Measurements from ENCODE around the gene C3orf18. TPM values are rescaled to one million over a fixed set of nuclear protein-coding genes. Genes with fewer than 3 reads are reported as not detected.

C3orf18 gene
- total and polyA plus RNA-seq, 9 donors: 15.7 to 23.4 (median 19.8) TPM

GRCh38 chr3:50512131-50512530 lies 55.4 kb downstream of the C3orf18 start:
- no peak for DNase-seq
- H3K36me3 ChIP-seq (ENCODE audit: control insufficient read depth, insufficient read depth, low read length): no peaks in the 10 kb centered on the region
- peaks cover 32% of the 10 kb centered on the region for H3K4me1 ChIP-seq (ENCODE audit: control insufficient read depth, insufficient read depth, low read length)
- no peak overlapping the region for H3K27ac ChIP-seq (ENCODE audit: low read length)
- no peak overlapping the region for H3K4me3 ChIP-seq (ENCODE audit: low read length)
- WGBS (ENCODE audit: insufficient coverage): 78% methylated on average over 3 of the region's 3 CpGs
- peaks cover 11% of the 10 kb centered on the region for H3K27me3 ChIP-seq (ENCODE audit: control insufficient read depth, insufficient read depth, low read length)
- H3K9me3 ChIP-seq (replicated peaks; ENCODE audit: control insufficient read depth, low read depth, low read length): no peaks in the 10 kb centered on the region

GRCh38 chr3:50510325-50510724 lies 57.2 kb downstream of the C3orf18 start:
- H3K4me1 ChIP-seq (ENCODE audit: control insufficient read depth, insufficient read depth, low read length): peaks cover 14% of the 10 kb centered on the region
- peaks cover 13% of the 10 kb centered on the region for H3K27me3 ChIP-seq (ENCODE audit: control insufficient read depth, insufficient read depth, low read length)
- H3K9me3 ChIP-seq (replicated peaks; ENCODE audit: control insufficient read depth, low read depth, low read length): no peaks in the 10 kb centered on the region
- H3K27ac ChIP-seq (ENCODE audit: low read length): no peak overlapping the region
- 38% methylated on average over 1 of the region's 2 CpGs for WGBS (ENCODE audit: insufficient coverage)
- no peaks in the 10 kb centered on the region for H3K36me3 ChIP-seq (ENCODE audit: control insufficient read depth, insufficient read depth, low read length)
- no peak for DNase-seq
- H3K4me3 ChIP-seq (ENCODE audit: low read length): no peak overlapping the region

DNA sequence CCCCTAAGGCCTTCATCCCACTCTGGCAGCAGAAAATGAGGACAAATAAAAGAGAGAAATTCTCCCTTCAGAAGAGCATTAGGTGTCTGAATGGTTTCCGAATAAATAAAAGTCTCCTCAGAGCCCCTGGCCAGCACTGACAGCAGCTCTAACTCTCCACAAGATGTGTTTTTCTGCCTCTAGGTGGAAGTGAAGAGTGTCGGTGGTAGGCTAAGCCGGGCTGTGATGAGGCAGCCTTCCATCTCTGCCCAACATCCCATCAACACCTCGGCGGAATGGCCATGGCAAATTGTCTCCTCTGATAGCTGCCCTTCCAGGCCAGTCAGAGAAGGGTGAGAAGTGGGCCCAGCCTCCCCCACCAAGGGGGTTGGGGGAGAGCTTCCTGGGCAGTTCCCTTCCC lies 57.8 kb downstream of the C3orf18 start:
- H3K4me1 ChIP-seq (ENCODE audit: control insufficient read depth, insufficient read depth, low read length): peaks cover 8% of the 10 kb centered on the region
- no peak overlapping the region for H3K4me3 ChIP-seq (ENCODE audit: low read length)
- no peaks in the 10 kb centered on the region for H3K9me3 ChIP-seq (replicated peaks; ENCODE audit: control insufficient read depth, low read depth, low read length)
- WGBS (ENCODE audit: insufficient coverage): no CpG with 5 or more reads among the region's 5 CpGs
- DNase-seq: no peak
- H3K27me3 ChIP-seq (ENCODE audit: control insufficient read depth, insufficient read depth, low read length): peaks cover 16% of the 10 kb centered on the region
- H3K27ac ChIP-seq (ENCODE audit: low read length): no peak overlapping the region
- H3K36me3 ChIP-seq (ENCODE audit: control insufficient read depth, insufficient read depth, low read length): no peaks in the 10 kb centered on the region

DNA sequence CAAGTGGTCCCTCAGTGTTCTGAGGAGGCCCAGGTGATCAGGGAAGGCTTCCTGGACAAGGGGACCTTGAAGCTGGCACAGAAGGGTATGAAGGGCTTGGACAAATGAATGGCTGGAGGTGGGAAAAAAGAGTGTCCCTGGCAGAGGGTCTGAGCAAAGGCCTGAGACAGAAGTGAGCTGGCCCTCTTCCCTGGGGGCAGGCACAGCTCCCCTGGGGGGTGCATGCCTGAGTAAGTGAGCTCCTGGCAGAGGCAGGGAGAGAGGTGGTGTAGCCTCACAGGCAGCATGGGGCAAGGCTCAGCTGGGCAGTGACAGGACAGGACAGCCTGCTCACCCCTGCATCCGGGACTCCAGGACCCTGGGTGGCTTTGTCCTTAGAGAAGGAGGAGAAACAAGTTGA lies 58.7 kb downstream of the C3orf18 start:
- 80% methylated on average over 1 of the region's 1 CpG for WGBS (ENCODE audit: insufficient coverage)

More for the DNA sequence above, 58.7 kb downstream of the C3orf18 start:
- DNase-seq: no peak
- Histone ChIP-seq H3K27ac (ENCODE audit: low read length) (no peak overlapping the region), H3K4me3 (ENCODE audit: low read length) (no peak overlapping the region), H3K27me3 (ENCODE audit: control insufficient read depth, insufficient read depth, low read length) (peaks cover 15% of the 10 kb centered on the region), H3K4me1 (ENCODE audit: control insufficient read depth, insufficient read depth, low read length) (peaks cover 4% of the 10 kb centered on the region), H3K9me3 (replicated peaks; ENCODE audit: control insufficient read depth, low read depth, low read length) (no peaks in the 10 kb centered on the region), H3K36me3 (ENCODE audit: control insufficient read depth, insufficient read depth, low read length) (no peaks in the 10 kb centered on the region)

Other genes with a start within 250 kb of the C3orf18 start
- 51.6 TPM for gene HYAL2, start 245.0 kb downstream of the C3orf18 start, total RNA-seq
- gene HYAL2, start 245.0 kb downstream of the C3orf18 start, polyA plus RNA-seq (ENCODE audit: insufficient read depth in 1 of 8, insufficient read length in 8 of 8, low replicate concordance in 1 of 8): 10 to 100 TPM; 34.3 to 49.5 (median 46.9) TPM
- 12.8 TPM for gene TUSC2, start 239.5 kb downstream of the C3orf18 start, total RNA-seq
- gene TUSC2, start 239.5 kb downstream of the C3orf18 start, polyA plus RNA-seq (ENCODE audit: insufficient read depth in 1 of 8, insufficient read length in 8 of 8, low replicate concordance in 1 of 8): 10 to 100 TPM; 13.7 to 19.2 (median 17.4) TPM
- gene RASSF1, start 226.9 kb downstream of the C3orf18 start, total RNA-seq: 33.9 TPM
- 10 to 100 TPM; 34.9 to 47.7 (median 38.8) TPM for gene RASSF1, start 226.9 kb downstream of the C3orf18 start, polyA plus RNA-seq (ENCODE audit: insufficient read depth in 1 of 8, insufficient read length in 8 of 8, low replicate concordance in 1 of 8)
- gene ZMYND10, start 222.0 kb downstream of the C3orf18 start, total RNA-seq: 0.49 TPM
- gene ZMYND10, start 222.0 kb downstream of the C3orf18 start, polyA plus RNA-seq (ENCODE audit: insufficient read depth in 1 of 8, insufficient read length in 8 of 8, low replicate concordance in 1 of 8): 1 to 10 TPM in 4 of 8 donors, under 1 TPM in 4; 0.90 to 1.8 (median 1.1) TPM
- gene NPRL2, start 217.0 kb downstream of the C3orf18 start, total RNA-seq: 18.9 TPM
- 10 to 100 TPM; 18.2 to 23.9 (median 20.2) TPM for gene NPRL2, start 217.0 kb downstream of the C3orf18 start, polyA plus RNA-seq (ENCODE audit: insufficient read depth in 1 of 8, insufficient read length in 8 of 8, low replicate concordance in 1 of 8)
- gene CYB561D2, start 216.9 kb downstream of the C3orf18 start, total RNA-seq: 8.3 TPM
- gene CYB561D2, start 216.9 kb downstream of the C3orf18 start, polyA plus RNA-seq (ENCODE audit: insufficient read depth in 1 of 8, insufficient read length in 8 of 8, low replicate concordance in 1 of 8): 1 to 10 TPM; 6.1 to 9.1 (median 7.5) TPM
- gene TMEM115, start 208.2 kb downstream of the C3orf18 start, total RNA-seq: 25.3 TPM
- gene TMEM115, start 208.2 kb downstream of the C3orf18 start, polyA plus RNA-seq (ENCODE audit: insufficient read depth in 1 of 8, insufficient read length in 8 of 8, low replicate concordance in 1 of 8): 10 to 100 TPM; 23.0 to 31.3 (median 26.2) TPM
- 3.0 TPM for gene CACNA2D2, start 64.1 kb downstream of the C3orf18 start, total RNA-seq
- 10 to 100 TPM in 3 of 8 donors, 1 to 10 TPM in 5; 6.1 to 12.6 (median 9.4) TPM for gene CACNA2D2, start 64.1 kb downstream of the C3orf18 start, polyA plus RNA-seq (ENCODE audit: insufficient read depth in 1 of 8, insufficient read length in 8 of 8, low replicate concordance in 1 of 8)
- 16.6 TPM for gene HEMK1, start 1.8 kb upstream of the C3orf18 start, total RNA-seq
- 10 to 100 TPM; 12.9 to 21.5 (median 16.9) TPM for gene HEMK1, start 1.8 kb upstream of the C3orf18 start, polyA plus RNA-seq (ENCODE audit: insufficient read depth in 1 of 8, insufficient read length in 8 of 8, low replicate concordance in 1 of 8)
- gene CISH, start 44.0 kb upstream of the C3orf18 start, total RNA-seq: 3.9 TPM
- 10 to 100 TPM; 10.5 to 15.5 (median 13.0) TPM for gene CISH, start 44.0 kb upstream of the C3orf18 start, polyA plus RNA-seq (ENCODE audit: insufficient read depth in 1 of 8, insufficient read length in 8 of 8, low replicate concordance in 1 of 8)
- gene MAPKAPK3, start 49.4 kb upstream of the C3orf18 start, total RNA-seq: 27.7 TPM
- 10 to 100 TPM; 14.2 to 32.6 (median 28.3) TPM for gene MAPKAPK3, start 49.4 kb upstream of the C3orf18 start, polyA plus RNA-seq (ENCODE audit: insufficient read depth in 1 of 8, insufficient read length in 8 of 8, low replicate concordance in 1 of 8)
- gene DOCK3, start 107.2 kb upstream of the C3orf18 start, total RNA-seq: 0.18 TPM
- gene DOCK3, start 107.2 kb upstream of the C3orf18 start, polyA plus RNA-seq (ENCODE audit: insufficient read depth in 1 of 8, insufficient read length in 8 of 8, low replicate concordance in 1 of 8): under 1 TPM; 0.08 to 0.48 (median 0.16) TPM